Hepatocyte (in vitro differentiated cells): ENCODE measurements around the gene ANKRD11.

ENCODE experiments used
- EZH2 ChIP-seq: fragments of 200-600 bp; sonication (generic); IDR thresholded peaks from 2 replicates; pipeline ENCODE4 v1.6.1; 2016; ENCODE audit warnings: antibody characterized with exemption, mild to moderate bottlenecking, borderline replicate concordance
- EZH2phosphoT487 ChIP-seq: fragments of 200-600 bp; sonication (generic); IDR thresholded peaks from one replicate; pipeline ENCODE4 v1.6.1; 2018; ENCODE audit warnings: antibody characterized with exemption, mild to moderate bottlenecking, low read depth, moderate library complexity; ENCODE audit not compliant: unreplicated experiment, severe bottlenecking
- TF ChIP-seq, protein P1 (sequence below): fragments of 200-600 bp; sonication (generic); IDR thresholded peaks from 2 replicates; pipeline ENCODE4 v1.5.1; 2016; ENCODE audit warnings: antibody characterized with exemption, mild to moderate bottlenecking; ENCODE audit not compliant: poor library complexity

DNA sequence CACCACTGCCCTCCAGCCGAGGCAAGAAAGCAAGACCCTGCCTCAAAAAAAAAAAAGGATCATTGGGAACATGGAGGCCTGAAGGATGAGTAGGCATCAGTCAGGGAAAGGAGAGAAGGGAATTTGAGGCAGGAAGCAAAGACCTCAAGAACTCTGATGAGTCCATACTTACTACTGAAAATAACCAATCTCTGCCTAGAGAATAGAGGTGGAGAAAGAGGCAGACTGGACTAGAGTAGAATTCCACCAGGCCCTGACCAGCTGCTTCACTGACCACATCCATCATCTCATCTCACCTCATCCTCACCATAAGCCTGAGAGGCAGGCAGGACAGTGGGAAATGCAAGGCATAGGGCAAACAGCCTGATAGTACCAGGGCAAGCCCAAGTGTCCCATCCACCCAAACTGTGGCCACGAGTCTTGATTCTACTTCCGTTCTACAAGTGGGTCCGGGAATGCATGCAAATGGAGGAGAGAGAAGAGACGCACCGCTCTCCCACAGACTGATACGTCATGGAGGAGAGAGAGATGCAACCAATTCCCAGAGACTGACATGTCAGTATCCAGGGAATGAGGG lies 17.1 kb downstream of the ANKRD11 start:
- TF ChIP-seq, protein P1, sequence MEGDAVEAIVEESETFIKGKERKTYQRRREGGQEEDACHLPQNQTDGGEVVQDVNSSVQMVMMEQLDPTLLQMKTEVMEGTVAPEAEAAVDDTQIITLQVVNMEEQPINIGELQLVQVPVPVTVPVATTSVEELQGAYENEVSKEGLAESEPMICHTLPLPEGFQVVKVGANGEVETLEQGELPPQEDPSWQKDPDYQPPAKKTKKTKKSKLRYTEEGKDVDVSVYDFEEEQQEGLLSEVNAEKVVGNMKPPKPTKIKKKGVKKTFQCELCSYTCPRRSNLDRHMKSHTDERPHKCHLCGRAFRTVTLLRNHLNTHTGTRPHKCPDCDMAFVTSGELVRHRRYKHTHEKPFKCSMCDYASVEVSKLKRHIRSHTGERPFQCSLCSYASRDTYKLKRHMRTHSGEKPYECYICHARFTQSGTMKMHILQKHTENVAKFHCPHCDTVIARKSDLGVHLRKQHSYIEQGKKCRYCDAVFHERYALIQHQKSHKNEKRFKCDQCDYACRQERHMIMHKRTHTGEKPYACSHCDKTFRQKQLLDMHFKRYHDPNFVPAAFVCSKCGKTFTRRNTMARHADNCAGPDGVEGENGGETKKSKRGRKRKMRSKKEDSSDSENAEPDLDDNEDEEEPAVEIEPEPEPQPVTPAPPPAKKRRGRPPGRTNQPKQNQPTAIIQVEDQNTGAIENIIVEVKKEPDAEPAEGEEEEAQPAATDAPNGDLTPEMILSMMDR, result no peak
- TF ChIP-seq EZH2 (no peak), EZH2phosphoT487 (no peak)
